Endodermal cell (in vitro differentiated cells): ENCODE results near the gene VPS26C. TPM values are rescaled to one million over a fixed set of nuclear protein-coding genes. Genes with fewer than 3 reads are reported as not detected.
A peak's percentile ranks its signal among the peaks of the same experiment; 100 is the strongest.

ENCODE experiments used
- DNase-seq: peaks from one replicate; pipeline ENCODE4 v3.0.0-alpha.2; 2017
- H3K27ac ChIP-seq: 2 replicates; pipeline ENCODE4 v1.5.1; 2013; ENCODE audit warnings: mild to moderate bottlenecking, low read depth, low read length, moderate library complexity
- H3K27me3 ChIP-seq: 2 replicates; pipeline ENCODE4 v1.6.1; 2013; ENCODE audit warnings: mild to moderate bottlenecking, low read length, moderate library complexity; ENCODE audit not compliant: insufficient read depth, control insufficient read depth, poor library complexity, severe bottlenecking
- H3K36me3 ChIP-seq: 2 replicates; pipeline ENCODE4 v1.7.0; 2013; ENCODE audit warnings: mild to moderate bottlenecking, low read length, moderate library complexity; ENCODE audit not compliant: control insufficient read depth, insufficient read depth
- H3K4me1 ChIP-seq: one replicate; pipeline ENCODE4 v1.7.0; 2013; ENCODE audit warnings: low read length; ENCODE audit not compliant: control insufficient read depth, insufficient read depth
- H3K4me3 ChIP-seq: 2 replicates; pipeline ENCODE4 v1.5.1; 2013; ENCODE audit warnings: mild to moderate bottlenecking, low read length, moderate library complexity
- H3K9ac ChIP-seq: 2 replicates; pipeline ENCODE4 v1.6.1; 2013; ENCODE audit warnings: mild to moderate bottlenecking, low read length, moderate library complexity; ENCODE audit not compliant: poor library complexity, severe bottlenecking; ENCODE audit errors: extremely low read depth
- H3K9me3 ChIP-seq: 2 replicates; pipeline ENCODE4 v1.6.1; 2013; ENCODE audit warnings: mild to moderate bottlenecking, low read length, moderate library complexity; ENCODE audit not compliant: control insufficient read depth
- H3K27ac Mint-ChIP-seq: 2 replicates; pipeline ENCODE4 v1.8.0; 2020; ENCODE audit warnings: mixed read lengths
- H3K27me3 Mint-ChIP-seq: 2 replicates; pipeline ENCODE4 v1.8.0; 2021; ENCODE audit warnings: mild to moderate bottlenecking, mixed read lengths; ENCODE audit not compliant: insufficient read depth
- H3K36me3 Mint-ChIP-seq: 2 replicates; pipeline ENCODE4 v1.8.0; 2020; ENCODE audit warnings: low read depth, mixed read lengths
- H3K4me1 Mint-ChIP-seq: 2 replicates; pipeline ENCODE4 v1.8.0; 2020; ENCODE audit warnings: mixed read lengths
- H3K4me3 Mint-ChIP-seq: 2 replicates; pipeline ENCODE4 v1.8.0; 2020; ENCODE audit warnings: mild to moderate bottlenecking, moderate library complexity, mixed read lengths
- H3K9me3 Mint-ChIP-seq: 2 replicates; pipeline ENCODE4 v1.8.0; 2020; ENCODE audit warnings: mild to moderate bottlenecking, mixed read lengths
- CTCF ChIP-seq: fragments of 200-600 bp; sonication (generic); conservative IDR thresholded peaks from 2 replicates; pipeline ENCODE4 v1.5.0; 2021; ENCODE audit warnings: antibody characterized with exemption, mild to moderate bottlenecking
- WGBS, 2 experiments: methylation state at CpG; one replicate each; pipeline versions ENCODE4 v1.1.5 to v1.1.7; 2013; ENCODE audit warnings: missing lambda C conversion rate in 2 of 2, mixed read lengths in 1 of 2; ENCODE audit not compliant: insufficient coverage in 1 of 2, insufficient read length in 1 of 2; 5-methylcytosine and 5-hydroxymethylcytosine counted together
- total RNA-seq, 2 donors: library from RNA; stranded (reverse); fragmentation: NEBNext Ultra II Directional in 1 of 2; extraction: Animal tissue kit (Norgen Biotek cat#: 25700) in 1 of 2; gene quantifications; 2 replicates in 1 of 2; 3 replicates in 1 of 2; pipeline ENCODE4 v1.2.1, GENCODE V29; 2021

The VPS26C gene
- total RNA-seq, 2 donors from 2014 or later, result 37.1 to 61.0 TPM

- H3K4me1 Mint-ChIP-seq, result peaks cover 13% of the 10 kb centered on the region
- H3K4me1 ChIP-seq, result peaks cover 4% of the 10 kb centered on the region
- no peak for TF ChIP-seq CTCF
- no peaks in the 10 kb centered on the region for H3K27me3 ChIP-seq
- H3K9me3 ChIP-seq, result peaks cover 4% of the 10 kb centered on the region
- no peaks in the 10 kb centered on the region for H3K27me3 Mint-ChIP-seq
- H3K27ac Mint-ChIP-seq, result no peak overlapping the region
- no peak overlapping the region for H3K27ac ChIP-seq
- H3K4me3 Mint-ChIP-seq, result no peak overlapping the region
- DNase-seq, result no peak
- no peak overlapping the region for H3K9ac ChIP-seq
- no peak overlapping the region for H3K4me3 ChIP-seq
- H3K36me3 Mint-ChIP-seq, result peaks cover 84% of the 10 kb centered on the region
- peaks cover 3% of the 10 kb centered on the region for H3K9me3 Mint-ChIP-seq
- 78 to 88% methylated on average over 5 to 6 of the region's 6 CpGs for WGBS, 2 experiments
- H3K36me3 ChIP-seq, result peaks cover 100% of the 10 kb centered on the region
Observed at GRCh38 chr21:37193676-37194075, 73.5 kb downstream of the VPS26C start.

DNA sequence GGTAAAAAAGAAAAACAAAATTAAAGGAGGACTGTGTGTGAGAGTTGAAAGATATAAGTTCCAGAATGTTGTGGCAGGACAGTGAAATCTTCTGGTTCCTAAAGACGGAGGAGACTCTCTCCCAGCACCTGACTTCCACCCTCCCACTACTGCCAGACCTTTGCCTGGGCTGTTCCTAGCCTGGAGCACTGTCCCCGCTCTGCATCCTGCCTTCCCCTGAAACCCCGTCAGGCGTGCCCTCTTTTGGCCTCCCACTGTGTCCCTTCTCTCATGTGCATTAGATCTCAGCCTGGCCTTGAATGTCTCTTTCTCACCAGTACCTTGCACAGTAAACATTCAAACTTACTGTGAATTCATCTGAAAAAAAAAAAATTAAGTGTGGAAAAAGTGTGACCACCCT, 74.1 kb downstream of the VPS26C start:
- Histone ChIP-seq H3K4me1 (peaks cover 4% of the 10 kb centered on the region), H3K27me3 (no peaks in the 10 kb centered on the region), H3K4me3 (no peak overlapping the region), H3K9ac (no peak overlapping the region), H3K36me3 (peaks cover 100% of the 10 kb centered on the region), H3K27ac (no peak overlapping the region), H3K9me3 (peaks cover 8% of the 10 kb centered on the region)
- Mint-ChIP-seq H3K4me3 (no peak overlapping the region), H3K4me1 (peaks cover 12% of the 10 kb centered on the region), H3K27me3 (no peaks in the 10 kb centered on the region), H3K27ac (no peak overlapping the region), H3K36me3 (peaks cover 83% of the 10 kb centered on the region), H3K9me3 (peaks cover 3% of the 10 kb centered on the region)
- 50 to 58% methylated on average over 4 of the region's 4 CpGs for WGBS, 2 experiments
- no peak for TF ChIP-seq CTCF
- DNase-seq, result peak; percentile 80

DNA sequence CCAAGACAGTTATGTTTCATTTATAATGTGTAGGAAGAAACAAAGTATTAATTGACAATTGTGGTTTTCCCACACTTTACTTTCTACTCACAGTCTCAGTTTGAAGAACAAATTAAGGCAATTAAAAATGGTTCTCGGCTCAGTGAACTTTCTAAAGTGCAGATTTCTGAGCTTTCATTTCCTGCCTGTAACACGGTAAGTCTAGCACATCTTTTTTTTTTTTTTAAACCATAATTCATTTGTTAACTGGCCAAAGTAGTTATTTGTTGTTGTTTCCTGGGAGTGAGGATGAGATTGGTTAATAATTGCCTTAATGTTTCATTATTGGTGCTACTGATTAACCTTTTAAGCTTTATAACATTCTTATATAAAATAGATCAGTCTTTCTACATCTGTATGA, 75.1 kb downstream of the VPS26C start:
- Mint-ChIP-seq H3K27me3 (no peaks in the 10 kb centered on the region), H3K4me1 (peaks cover 12% of the 10 kb centered on the region), H3K36me3 (peaks cover 79% of the 10 kb centered on the region), H3K27ac (no peak overlapping the region), H3K9me3 (peaks cover 3% of the 10 kb centered on the region), H3K4me3 (no peak overlapping the region)
- no peak for DNase-seq
- Histone ChIP-seq H3K4me3 (no peak overlapping the region), H3K9ac (no peak overlapping the region), H3K27ac (no peak overlapping the region), H3K27me3 (no peaks in the 10 kb centered on the region), H3K9me3 (peaks cover 11% of the 10 kb centered on the region), H3K4me1 (peaks cover 4% of the 10 kb centered on the region), H3K36me3 (peaks cover 100% of the 10 kb centered on the region)
- TF ChIP-seq CTCF, result no peak
- 98 to 100% methylated on average over 1 to 2 of the region's 2 CpGs for whole genome bisulfite sequencing, 2 experiments
